Anterior cingulate cortex (tissue), 58 donors: ENCODE data around the gene JOSD1.

ENCODE experiments used
- DNase-seq, 58 donors: peaks; one replicate each; lab custom pipeline; 2025; lab: John Stamatoyannopoulos, UW

JOSD1 gene

DNA sequence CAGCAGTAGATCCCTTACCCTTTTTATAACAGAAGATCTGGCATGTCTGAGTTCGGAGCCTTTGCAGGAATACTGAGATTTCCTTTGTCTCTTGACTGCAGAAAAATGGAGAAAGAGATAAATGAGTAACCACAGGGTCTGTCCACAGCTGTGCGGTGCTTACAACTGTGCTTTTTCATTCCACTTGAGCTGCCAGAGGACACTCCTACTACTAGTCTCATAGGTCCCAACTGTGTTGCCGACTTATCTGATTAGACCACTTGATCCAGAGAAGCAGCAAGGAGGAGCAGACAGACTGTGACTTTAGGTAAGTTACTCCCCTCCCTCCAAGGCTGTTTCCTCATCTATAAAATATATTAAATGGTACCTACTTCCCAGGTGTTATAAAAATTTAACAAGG lies 62.0 kb downstream of the JOSD1 start:
- DNase-seq = no peak

- no peak for DNase-seq
These were observed 62.5 kb downstream of the JOSD1 start for GRCh38 chr22:38638216-38638615.
